Activated naive CD4-positive, alpha-beta T cell treated with anti-CD3 and anti-CD28 coated beads, Interleukin-2, amount 50 U/mL, for 24 hours (primary cell): ENCODE measurements around the gene THEM5.

Experiments
- H3K27ac Mint-ChIP-seq: one replicate; pipeline ENCODE4 v1.8.0; 2021; ENCODE audit warnings: mild to moderate bottlenecking, mixed read lengths
- H3K27me3 Mint-ChIP-seq: one replicate; pipeline ENCODE4 v1.8.0; 2021; ENCODE audit warnings: mixed read lengths
- H3K36me3 Mint-ChIP-seq: one replicate; pipeline ENCODE4 v1.8.0; 2021; ENCODE audit warnings: mixed read lengths
- H3K4me1 Mint-ChIP-seq: one replicate; pipeline ENCODE4 v1.8.0; 2021; ENCODE audit warnings: mixed read lengths
- H3K4me3 Mint-ChIP-seq: one replicate; pipeline ENCODE4 v1.8.0; 2021; ENCODE audit warnings: mild to moderate bottlenecking, mixed read lengths
- H3K9me3 Mint-ChIP-seq: one replicate; pipeline ENCODE4 v1.8.0; 2021; ENCODE audit warnings: mixed read lengths

THEM5 gene

GRCh38 chr1:151837197-151837596 is 16.3 kb downstream of the THEM5 start:
- peaks cover 2% of the 10 kb centered on the region for H3K36me3 Mint-ChIP-seq
- no peaks in the 10 kb centered on the region for H3K27me3 Mint-ChIP-seq
- H3K27ac Mint-ChIP-seq, result peak overlapping the region; percentile 92
- H3K4me3 Mint-ChIP-seq, result peak overlapping the region; percentile 92
- peaks cover 51% of the 10 kb centered on the region for H3K4me1 Mint-ChIP-seq
- no peaks in the 10 kb centered on the region for H3K9me3 Mint-ChIP-seq

- H3K4me1 Mint-ChIP-seq, result peaks cover 48% of the 10 kb centered on the region
- H3K4me3 Mint-ChIP-seq, result no peak overlapping the region
- H3K27ac Mint-ChIP-seq, result peak overlapping the region; percentile 82
These were observed 17.9 kb downstream of the THEM5 start for GRCh38 chr1:151835596-151835995.

GRCh38 chr1:151834239-151834638 is 19.3 kb downstream of the THEM5 start:
- Mint-ChIP-seq H3K9me3 (no peaks in the 10 kb centered on the region), H3K27ac (no peak overlapping the region), H3K4me3 (no peak overlapping the region), H3K4me1 (peaks cover 51% of the 10 kb centered on the region), H3K27me3 (no peaks in the 10 kb centered on the region), H3K36me3 (no peaks in the 10 kb centered on the region)

More at GRCh38 chr1:151835596-151835995, 17.9 kb downstream of the THEM5 start:
- no peaks in the 10 kb centered on the region for H3K9me3 Mint-ChIP-seq
- no peaks in the 10 kb centered on the region for H3K36me3 Mint-ChIP-seq
- H3K27me3 Mint-ChIP-seq, result no peaks in the 10 kb centered on the region

DNA sequence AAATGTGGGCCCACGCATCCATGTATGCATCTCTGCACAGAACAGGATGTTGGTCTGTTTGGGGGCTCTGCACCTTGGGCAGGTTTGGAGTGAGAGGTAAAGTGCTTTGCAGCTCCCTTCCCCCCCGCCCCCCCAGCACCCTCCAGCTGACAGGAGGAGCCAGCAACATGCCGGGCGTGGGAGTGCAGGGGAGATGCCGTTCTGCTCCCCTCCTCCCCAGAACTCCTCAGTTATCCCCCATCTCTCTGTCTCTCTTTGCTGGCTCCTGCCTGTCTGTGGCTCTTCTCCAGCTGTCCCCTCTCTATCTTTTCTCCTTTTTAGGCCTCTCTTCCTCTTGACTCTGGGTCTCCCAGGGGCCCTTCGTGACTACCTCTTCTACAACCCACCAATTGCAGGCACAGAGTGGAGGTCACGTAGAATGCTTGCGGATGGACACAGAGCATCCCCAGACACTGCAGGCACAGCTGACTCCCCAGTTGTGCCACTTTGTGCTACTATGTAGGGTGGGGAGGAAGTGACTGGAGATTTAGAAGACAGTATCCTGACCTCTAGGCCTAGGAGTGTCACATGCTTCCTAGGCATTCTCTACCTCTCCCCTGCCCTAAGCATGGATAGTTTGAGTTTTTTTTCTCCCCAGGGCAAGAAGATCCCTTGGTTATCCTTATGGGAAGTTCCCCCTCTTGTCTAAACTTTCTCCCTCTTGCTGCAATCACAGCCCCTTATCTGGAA is 20.2 kb downstream of the THEM5 start:
- no peak overlapping the region for H3K4me3 Mint-ChIP-seq
- H3K27me3 Mint-ChIP-seq, result no peaks in the 10 kb centered on the region
- H3K36me3 Mint-ChIP-seq, result no peaks in the 10 kb centered on the region
- no peaks in the 10 kb centered on the region for H3K9me3 Mint-ChIP-seq
- H3K27ac Mint-ChIP-seq, result no peak overlapping the region
- H3K4me1 Mint-ChIP-seq, result peaks cover 59% of the 10 kb centered on the region

DNA sequence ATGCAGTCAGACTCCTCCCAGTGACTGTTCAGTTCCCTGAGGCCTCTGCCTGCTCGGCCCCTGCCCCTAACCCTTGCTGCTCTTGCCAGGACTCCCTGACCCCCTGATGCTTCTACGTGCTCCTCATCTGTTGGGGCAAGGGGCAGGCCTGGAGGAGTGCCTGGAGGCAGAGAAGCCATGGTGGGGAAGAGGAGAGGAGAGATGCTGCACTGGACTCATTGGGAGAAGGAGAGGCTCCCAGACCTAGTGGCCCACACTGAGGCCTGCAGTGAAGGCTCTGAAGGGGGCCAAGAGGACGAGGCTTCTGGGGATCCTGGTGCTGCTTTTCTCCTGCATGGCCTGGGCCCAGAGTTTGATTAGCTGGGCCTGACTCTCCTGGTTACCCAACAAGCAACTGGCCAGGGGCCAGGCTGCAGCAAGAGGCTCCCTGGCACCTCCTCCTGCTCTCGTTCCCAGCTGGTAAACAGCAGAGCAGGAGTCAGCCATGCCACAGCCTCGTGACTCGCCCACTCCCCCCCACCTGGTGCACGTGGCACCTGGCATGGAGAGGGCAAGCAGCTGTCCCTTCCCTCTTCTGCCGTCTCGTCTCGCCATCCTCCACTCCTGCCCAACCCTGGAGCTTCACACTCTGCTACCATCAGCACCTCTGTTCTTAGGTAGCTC is 21.1 kb downstream of the THEM5 start:
- Mint-ChIP-seq H3K27me3 (no peaks in the 10 kb centered on the region), H3K9me3 (no peaks in the 10 kb centered on the region), H3K36me3 (no peaks in the 10 kb centered on the region), H3K27ac (peak overlapping the region; percentile 19), H3K4me3 (no peak overlapping the region), H3K4me1 (peaks cover 64% of the 10 kb centered on the region)

GRCh38 chr1:151831605-151832004 is 21.9 kb downstream of the THEM5 start, which contains the start of gene RORC:
RORC (minus strand) TSS chr1:151831802; CDS start chr1:151831764, 38 bp downstream.
- Mint-ChIP-seq H3K36me3 (no peaks in the 10 kb centered on the region), H3K27ac (peak within 1 kb of the TSS; percentile 19), H3K9me3 (no peaks in the 10 kb centered on the region), H3K4me3 (no peak within 1 kb of the TSS), H3K27me3 (no peaks in the 10 kb centered on the region), H3K4me1 (peaks cover 56% of the 10 kb centered on the region)

DNA sequence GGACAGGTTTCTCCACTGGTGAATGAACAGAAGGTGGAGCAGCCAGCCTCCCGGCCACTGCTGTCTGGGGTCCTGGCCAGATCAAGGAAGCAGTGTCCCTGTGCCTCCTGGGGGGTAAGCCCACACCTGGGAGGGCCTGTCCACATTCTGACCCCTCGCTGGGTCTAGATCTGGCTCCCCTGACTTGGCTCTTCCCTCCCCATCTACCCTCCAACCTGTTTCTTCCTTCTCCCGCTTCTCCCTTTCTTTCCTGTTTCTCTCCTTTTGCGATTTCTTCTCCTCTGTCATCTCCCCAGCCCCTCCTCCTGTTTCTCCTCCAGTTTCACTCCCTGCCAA is 22.3 kb downstream of the THEM5 start:
- Mint-ChIP-seq H3K4me1 (peaks cover 53% of the 10 kb centered on the region), H3K36me3 (no peaks in the 10 kb centered on the region), H3K27ac (no peak overlapping the region), H3K4me3 (no peak overlapping the region), H3K9me3 (no peaks in the 10 kb centered on the region), H3K27me3 (no peaks in the 10 kb centered on the region)

- H3K27ac Mint-ChIP-seq, result no peak overlapping the region
- no peaks in the 10 kb centered on the region for H3K27me3 Mint-ChIP-seq
- H3K4me3 Mint-ChIP-seq, result no peak overlapping the region
- no peaks in the 10 kb centered on the region for H3K36me3 Mint-ChIP-seq
- H3K9me3 Mint-ChIP-seq, result no peaks in the 10 kb centered on the region
- peaks cover 57% of the 10 kb centered on the region for H3K4me1 Mint-ChIP-seq
These were observed 23.5 kb downstream of the THEM5 start for GRCh38 chr1:151830055-151830454.

DNA sequence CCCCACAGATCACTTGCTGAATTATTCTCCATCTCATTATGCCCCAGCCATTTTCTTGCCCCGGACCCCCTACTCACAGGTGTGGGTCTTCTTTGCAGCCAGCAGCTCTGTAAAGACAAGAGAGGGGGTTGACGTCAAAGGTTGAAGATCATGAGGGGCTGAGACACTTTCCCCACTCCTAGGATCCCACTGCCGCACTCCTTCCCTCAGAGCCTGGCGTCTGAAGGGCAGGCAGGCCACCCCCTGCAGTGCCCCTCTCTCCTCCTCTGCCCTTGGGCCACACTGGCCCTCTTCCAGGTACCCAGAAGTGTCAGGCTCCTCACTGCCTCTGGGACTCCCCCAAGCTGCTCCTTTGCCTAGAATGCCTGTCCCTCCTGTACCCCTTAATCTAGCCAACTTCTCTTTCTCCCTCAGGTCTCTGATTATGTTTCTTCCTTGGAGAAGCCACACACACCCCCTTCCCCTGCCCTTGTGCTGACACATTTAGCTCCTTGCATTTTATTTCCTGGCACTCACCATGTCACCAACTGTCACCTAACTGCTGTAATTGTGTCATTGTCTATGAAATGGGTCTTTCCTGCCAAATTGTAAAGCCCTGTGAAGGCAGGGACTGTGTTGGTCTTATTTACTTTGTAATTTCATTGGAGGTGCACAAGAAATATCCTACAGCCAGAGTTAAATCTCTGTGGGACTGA is 24.0 kb downstream of the THEM5 start:
- no peaks in the 10 kb centered on the region for H3K27me3 Mint-ChIP-seq
- H3K9me3 Mint-ChIP-seq, result no peaks in the 10 kb centered on the region
- H3K27ac Mint-ChIP-seq, result peak overlapping the region; percentile 43
- H3K4me1 Mint-ChIP-seq, result peaks cover 57% of the 10 kb centered on the region
- H3K4me3 Mint-ChIP-seq, result peak overlapping the region; percentile 11
- no peaks in the 10 kb centered on the region for H3K36me3 Mint-ChIP-seq

GRCh38 chr1:151828921-151829320 is 24.6 kb downstream of the THEM5 start:
- Mint-ChIP-seq H3K36me3 (no peaks in the 10 kb centered on the region), H3K27ac (peak overlapping the region; percentile 0), H3K4me1 (peaks cover 52% of the 10 kb centered on the region), H3K9me3 (no peaks in the 10 kb centered on the region), H3K4me3 (peak overlapping the region; percentile 11), H3K27me3 (no peaks in the 10 kb centered on the region)

- H3K27me3 Mint-ChIP-seq, result no peaks in the 10 kb centered on the region
- H3K4me3 Mint-ChIP-seq, result peak overlapping the region; percentile 19
- H3K4me1 Mint-ChIP-seq, result peaks cover 49% of the 10 kb centered on the region
- no peaks in the 10 kb centered on the region for H3K9me3 Mint-ChIP-seq
- no peaks in the 10 kb centered on the region for H3K36me3 Mint-ChIP-seq
- H3K27ac Mint-ChIP-seq, result peak overlapping the region; percentile 9
These were observed 25.7 kb downstream of the THEM5 start for GRCh38 chr1:151827853-151828252.

DNA sequence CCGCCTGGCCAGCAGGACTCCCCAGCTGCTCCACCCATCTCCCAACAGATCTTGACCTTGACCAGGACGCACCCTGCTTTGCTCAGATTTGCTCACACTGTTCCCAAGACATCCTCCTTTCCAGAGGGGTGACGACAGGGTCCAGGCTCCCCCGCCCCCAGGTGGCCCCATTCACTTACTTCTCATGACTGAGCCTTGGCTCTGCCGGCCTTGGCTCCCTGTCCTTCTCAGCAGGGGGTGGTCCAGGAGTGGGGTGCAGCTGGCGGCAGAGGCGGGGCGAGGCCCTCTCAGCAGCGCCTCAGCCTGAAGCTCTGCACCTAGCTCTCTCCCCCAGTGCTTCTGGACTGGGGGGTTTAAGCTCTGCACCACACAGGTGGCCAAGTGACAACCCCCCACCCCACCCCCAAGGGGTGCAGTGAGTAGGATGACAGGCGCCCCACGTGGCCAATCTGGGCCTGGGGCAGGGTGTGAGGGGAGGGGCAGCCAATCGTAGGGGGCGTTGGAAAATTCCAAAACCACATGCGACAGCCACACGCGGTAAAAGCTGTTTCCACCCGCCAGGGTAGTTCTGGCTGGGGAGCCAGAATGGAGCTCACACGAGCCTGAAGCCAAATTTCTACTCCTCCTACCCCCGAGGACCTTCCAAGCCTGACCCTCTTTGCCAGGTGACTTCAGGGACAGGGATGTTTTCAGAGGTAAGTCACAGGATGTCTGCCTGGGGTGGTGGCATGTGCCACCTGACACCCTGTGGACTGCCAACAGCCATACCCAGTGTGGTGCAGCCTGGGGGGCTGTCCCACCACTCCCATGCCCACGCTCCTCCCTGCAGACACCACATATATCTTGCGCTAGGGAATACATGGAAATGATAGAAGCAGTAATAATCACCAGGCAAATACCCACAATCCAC is 27.5 kb downstream of the THEM5 start:
- Mint-ChIP-seq H3K36me3 (no peaks in the 10 kb centered on the region), H3K4me1 (peaks cover 60% of the 10 kb centered on the region), H3K4me3 (no peak overlapping the region), H3K9me3 (no peaks in the 10 kb centered on the region), H3K27me3 (no peaks in the 10 kb centered on the region), H3K27ac (no peak overlapping the region)

- Mint-ChIP-seq H3K9me3 (no peaks in the 10 kb centered on the region), H3K4me3 (no peak overlapping the region), H3K27ac (no peak overlapping the region), H3K36me3 (no peaks in the 10 kb centered on the region), H3K4me1 (peaks cover 57% of the 10 kb centered on the region), H3K27me3 (no peaks in the 10 kb centered on the region)
These were observed 28.3 kb downstream of the THEM5 start for GRCh38 chr1:151825204-151825603.

GRCh38 chr1:151823175-151823574 is 30.3 kb downstream of the THEM5 start:
- Mint-ChIP-seq H3K27me3 (no peaks in the 10 kb centered on the region), H3K4me1 (peaks cover 38% of the 10 kb centered on the region)

GRCh38 chr1:151822404-151822803 is 31.1 kb downstream of the THEM5 start:
- no peaks in the 10 kb centered on the region for H3K9me3 Mint-ChIP-seq
- no peak overlapping the region for H3K4me3 Mint-ChIP-seq
- no peaks in the 10 kb centered on the region for H3K36me3 Mint-ChIP-seq
- peaks cover 30% of the 10 kb centered on the region for H3K4me1 Mint-ChIP-seq
- H3K27ac Mint-ChIP-seq, result no peak overlapping the region
- H3K27me3 Mint-ChIP-seq, result no peaks in the 10 kb centered on the region

More at GRCh38 chr1:151823175-151823574, 30.3 kb downstream of the THEM5 start:
- no peaks in the 10 kb centered on the region for H3K9me3 Mint-ChIP-seq
- no peaks in the 10 kb centered on the region for H3K36me3 Mint-ChIP-seq
- no peak overlapping the region for H3K4me3 Mint-ChIP-seq
- H3K27ac Mint-ChIP-seq, result no peak overlapping the region
